HEK293T (cell line): ENCODE results near the gene PTX4.

Experiments
- L3MBTL2 ChIP-seq: fragments of 450-650 bp; conservative IDR thresholded peaks from 2 replicates; pipeline ENCODE4 v1.6.1; 2016; ENCODE audit warnings: mild to moderate bottlenecking
- PKNOX1 ChIP-seq: fragments of 450-650 bp; IDR thresholded peaks from 2 replicates; pipeline ENCODE4 v1.6.1; 2016
- SP1 ChIP-seq: fragments of 450-650 bp; IDR thresholded peaks from 2 replicates; pipeline ENCODE4 v1.6.1; 2017

- TF ChIP-seq SP1 (no peak), L3MBTL2 (no peak), PKNOX1 (no peak)
These were observed 23.2 kb downstream of the PTX4 start for GRCh38 chr16:1465567-1465915.
